Stimulated activated CD8-positive, alpha-beta memory T cell treated with anti-CD3 and anti-CD28 coated beads, Interleukin-4, amount 100 ng/mL, for 24 hours (primary cell): ENCODE results near the gene CP.
"Not testable (repeated sequence)": the region's sequence is repeated elsewhere in the genome, so short reads cannot be mapped to it uniquely, and the experiment has no call there.

ENCODE experiments used
- DNase-seq: peaks from one replicate; pipeline ENCODE4 v3.0.0-alpha.2; 2020; ENCODE audit warnings: low read depth

Gene CP

DNA sequence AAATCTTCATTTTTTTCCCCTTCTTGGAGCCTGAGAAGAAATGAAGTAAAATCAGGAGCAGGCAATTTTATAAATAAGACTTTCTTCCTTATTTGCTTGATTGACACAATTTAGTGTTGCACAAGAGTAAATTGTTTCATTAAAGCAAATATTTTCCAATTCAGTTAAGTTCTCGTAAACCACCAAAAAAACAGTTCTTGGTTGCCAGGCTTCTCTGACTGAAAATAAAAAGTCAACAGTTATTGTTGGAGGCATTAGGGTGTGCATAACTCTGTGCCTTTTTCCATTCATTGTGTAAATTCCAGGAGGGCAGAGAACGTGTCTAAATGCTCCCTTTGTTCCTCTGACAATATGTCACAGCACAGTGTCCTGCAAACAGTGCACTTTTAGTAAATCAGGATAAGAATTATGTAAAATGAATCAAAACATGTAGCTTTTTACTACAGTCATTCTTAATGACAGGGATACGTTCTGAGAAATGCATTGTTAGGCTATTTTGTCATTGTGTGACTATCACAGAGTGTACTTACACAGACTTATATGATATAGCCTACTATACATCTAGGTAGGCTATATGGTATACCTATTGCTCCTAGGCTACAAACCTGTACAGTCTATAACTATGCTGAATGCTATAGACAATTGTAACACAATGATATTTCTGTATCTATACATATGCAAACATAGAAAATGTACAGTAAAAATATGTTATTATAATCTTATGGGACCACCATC lies at the start of gene CP:
Gene CP (minus strand): TSS at position 47 of the 735 bp plus-strand sequence. CDS start 37 bp downstream, at position 10.
- no peak for DNase-seq

DNA sequence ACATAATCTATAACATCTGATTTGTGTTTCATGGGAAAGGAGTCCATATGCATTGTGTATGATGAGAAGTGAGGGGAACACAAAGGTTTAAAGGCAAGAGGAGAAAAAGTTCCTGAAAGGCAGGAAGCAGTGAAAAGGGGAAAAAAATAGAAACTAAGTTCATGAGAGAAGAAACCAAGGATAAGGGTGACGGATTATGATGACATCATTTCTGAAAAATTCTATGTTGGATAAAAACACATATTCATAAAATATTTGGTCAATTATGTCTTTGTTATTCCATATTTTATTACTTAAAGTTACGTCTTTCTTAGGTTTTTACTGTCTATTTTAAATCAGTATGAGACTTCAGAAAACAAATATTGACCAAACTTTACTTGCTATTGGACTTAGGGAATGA lies 48.6 kb upstream of the CP start:
- DNase-seq = no peak

DNA sequence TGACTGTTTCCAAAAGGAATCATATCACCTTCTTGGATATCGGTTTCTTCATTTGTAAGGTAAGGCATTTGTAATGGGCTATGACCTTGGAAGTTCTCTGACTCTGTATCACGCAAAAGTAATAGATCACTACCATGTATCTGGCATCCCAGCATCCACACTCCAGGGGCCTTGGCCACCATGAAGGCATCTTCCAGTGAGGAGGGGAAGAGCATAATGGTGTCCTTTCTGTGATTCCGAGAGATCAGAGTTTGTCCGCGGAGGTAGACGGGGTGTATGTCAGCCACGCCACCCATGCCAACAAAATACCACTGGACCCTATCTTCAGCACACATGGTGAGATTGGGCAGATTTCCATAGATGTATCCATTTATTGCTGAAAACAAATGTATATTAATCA lies 48.1 kb upstream of the CP start:
- DNase-seq = no peak

DNA sequence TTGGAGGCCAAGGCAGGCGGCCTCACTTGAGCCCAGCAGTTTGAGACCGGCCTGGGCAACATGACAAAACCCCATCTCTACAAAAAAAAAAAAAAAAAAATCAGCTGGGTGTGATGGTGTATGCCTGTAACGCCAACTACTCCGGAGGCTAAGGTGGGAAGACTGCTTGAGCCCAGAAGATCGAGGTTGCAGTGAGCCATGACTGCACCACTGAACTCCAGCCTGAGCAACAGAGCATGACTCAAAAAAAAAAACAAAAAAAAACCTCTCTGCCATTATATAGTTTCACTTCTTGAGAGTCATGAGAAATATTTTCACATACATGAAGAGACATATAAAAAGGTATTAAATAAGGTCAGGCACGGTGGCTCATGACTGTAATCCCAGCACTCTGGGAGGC lies 45.9 kb upstream of the CP start:
- no peak for DNase-seq

DNA sequence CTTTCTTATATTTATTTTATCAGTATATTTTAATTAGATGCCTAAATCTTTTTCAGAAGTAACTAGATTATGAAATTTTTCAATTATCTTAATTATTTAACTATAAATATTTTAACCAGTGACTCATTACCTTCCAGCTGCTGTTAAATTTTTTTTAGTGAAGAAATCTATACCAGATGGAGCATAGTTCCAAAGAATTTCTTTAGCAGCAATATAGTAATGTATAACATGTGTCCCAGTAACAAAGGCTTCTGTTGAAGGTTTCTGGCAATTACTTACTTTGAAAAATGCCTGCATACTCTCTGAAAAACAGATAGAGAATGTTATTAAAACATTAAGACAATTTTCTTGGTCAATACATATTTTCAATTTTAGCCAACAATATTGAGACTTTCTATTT lies 45.1 kb upstream of the CP start:
- no peak for DNase-seq

DNA sequence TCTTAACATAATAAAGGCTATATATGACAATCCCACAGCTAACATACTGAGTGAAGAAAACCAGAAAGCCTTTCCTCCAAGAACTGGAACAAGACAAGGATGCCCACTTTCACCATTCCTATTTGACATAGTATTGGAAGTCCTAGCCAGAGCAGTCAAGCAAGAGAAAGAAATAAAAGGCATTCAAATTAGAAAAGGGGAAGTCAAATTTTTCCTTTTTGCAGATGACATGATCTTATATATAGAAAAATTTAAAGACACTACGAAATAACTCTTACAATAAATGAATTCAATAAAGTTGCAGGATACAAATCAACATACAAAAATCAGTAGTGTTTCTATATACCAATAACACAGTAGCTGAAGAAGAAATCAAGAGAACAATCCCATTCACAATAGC lies 42.2 kb upstream of the CP start:
- DNase-seq = no peak

DNA sequence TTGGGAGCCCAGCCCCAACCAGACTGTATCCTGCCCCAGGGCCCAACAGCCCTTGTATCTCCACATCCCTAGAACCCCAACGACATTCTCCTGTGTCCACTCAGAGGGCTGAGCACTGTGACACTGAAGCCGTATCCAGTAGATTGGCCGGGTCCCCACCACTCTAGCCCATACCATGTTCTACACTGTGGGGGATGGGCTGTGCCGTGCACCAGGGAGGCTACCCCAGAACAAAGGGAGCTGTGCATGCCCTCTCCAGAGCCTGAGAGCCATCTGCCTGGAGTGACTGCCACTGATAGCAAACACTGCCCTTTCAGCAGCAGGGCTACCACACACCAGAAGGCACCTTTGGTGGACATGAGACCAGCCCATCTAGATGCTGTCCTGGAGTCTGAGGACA lies 37.1 kb upstream of the CP start:
- DNase-seq = no peak

DNA sequence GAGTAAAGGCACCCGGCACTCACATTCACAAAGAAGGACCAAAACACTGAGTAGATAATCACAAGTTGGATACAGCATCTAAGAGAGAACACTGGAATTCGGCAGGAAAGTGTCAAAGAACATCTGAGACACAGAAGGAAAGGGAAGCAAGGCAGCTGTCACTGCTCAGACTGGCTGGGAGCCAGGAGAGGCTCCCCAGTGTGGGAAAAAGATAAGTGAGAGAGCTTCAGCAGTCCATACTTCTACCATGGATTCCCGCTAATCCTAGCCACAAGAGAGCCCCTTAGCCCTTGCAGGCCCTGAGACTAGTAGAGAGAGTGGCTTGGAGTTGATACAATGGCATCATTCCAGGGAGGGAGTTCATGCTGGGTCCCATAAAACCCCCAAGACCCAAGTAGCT lies 36.7 kb upstream of the CP start:
- DNase-seq = no peak

DNA sequence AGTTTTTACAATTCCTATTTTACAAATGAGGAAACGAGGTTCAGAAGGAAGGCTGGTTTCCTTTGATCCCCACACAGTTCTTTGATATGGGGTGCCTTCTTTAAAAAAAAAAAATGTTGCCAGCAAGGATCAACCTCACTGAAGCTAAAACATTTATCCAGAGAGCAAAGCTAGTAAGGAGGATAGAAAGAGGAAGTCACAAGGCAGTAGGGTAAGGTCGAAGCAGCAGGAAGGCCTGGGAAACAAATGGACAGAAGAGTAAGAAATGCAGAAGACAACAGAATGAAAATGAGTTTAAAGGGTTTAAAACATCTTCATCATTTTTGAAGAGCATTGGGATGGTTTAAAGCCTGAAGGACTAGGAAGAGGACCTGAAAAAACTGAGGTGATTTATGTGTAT lies 30.6 kb upstream of the CP start:
- DNase-seq = no peak

DNA sequence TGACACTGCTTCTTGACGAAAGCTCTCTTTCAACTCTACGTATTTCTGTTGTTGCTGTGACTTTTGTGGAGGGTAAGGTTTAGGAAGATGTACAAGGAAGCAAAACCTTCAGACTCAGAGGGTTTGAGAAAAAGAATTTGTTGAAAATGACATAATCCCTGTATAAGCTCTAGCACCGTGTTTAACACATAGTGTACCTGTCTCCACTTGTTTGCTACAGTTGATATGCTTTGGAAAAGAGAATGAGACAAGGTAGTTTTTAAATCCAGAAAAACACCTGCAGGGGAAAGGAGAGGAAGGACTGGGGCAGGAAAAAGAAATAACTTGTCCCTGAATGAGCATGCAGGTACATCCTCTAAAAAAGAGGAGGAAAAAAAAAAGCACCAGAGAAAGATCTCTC lies 29.6 kb upstream of the CP start:
- no peak for DNase-seq

DNA sequence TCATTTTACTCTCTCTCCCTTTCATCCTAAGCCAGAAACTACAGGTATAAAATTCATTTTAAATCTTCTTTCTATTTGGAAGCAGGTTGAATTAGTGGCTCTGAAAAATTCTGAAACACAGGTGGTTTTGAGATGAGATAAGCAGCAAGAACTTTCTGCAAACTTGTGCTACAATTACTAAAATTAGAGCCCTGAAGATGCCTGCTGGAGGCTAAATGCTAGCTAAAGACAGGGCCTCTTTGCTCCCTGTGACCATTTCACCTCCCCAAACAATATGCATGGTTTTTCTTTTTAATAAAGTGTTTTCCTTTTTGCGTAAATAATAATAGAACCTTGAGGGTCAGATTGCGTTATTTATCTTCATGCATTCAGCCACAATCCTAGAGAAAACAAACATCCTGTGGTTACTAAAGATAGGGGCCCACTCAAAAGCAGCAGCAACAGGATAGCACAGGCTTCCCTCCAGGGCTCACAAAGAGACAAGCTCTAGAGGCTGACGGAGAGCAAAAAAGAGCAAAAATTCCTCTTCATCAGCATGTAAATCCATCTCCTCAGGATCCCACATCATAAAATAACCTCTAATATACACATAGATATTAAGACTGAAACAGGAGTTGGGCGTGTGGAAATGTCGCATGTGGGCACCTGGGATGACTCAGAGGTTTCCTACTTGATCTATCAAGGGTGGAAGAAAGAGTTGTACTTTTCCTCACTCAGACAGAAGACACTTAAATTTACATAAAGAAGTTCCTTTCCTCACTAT lies 26.5 kb upstream of the CP start:
- DNase-seq = no peak

DNA sequence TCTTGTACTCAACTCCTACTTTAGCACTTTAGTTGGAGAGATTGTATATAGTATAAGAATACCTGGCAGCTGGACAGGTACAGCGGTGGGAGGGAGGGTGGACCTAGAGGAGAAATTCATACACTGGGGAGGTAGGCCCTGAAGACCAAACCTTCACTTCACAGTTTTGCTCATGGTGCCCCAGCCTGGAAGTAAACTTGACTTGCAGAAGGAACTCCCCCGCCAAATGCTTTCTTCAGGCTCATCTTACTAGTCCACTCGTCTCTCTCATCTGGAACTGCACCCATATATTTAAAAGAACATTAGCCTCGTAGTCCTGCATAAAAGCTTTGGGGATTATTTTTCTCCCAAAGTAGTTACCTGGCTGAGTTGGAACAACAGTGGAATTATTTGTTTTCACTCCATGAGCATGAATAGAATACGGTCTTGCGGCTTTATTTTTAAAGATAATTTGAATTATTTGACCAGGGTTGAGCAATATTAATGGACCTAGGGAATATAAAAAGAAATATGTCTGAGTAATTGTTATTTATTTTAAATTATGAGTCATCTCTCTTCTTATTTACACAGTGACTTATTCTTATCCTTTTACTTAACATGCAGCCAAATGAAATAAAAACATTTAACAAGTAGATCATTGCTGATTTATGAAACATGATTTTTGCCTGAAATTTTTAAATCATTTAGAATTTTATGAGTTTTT lies 25.5 kb upstream of the CP start:
- no peak for DNase-seq

DNA sequence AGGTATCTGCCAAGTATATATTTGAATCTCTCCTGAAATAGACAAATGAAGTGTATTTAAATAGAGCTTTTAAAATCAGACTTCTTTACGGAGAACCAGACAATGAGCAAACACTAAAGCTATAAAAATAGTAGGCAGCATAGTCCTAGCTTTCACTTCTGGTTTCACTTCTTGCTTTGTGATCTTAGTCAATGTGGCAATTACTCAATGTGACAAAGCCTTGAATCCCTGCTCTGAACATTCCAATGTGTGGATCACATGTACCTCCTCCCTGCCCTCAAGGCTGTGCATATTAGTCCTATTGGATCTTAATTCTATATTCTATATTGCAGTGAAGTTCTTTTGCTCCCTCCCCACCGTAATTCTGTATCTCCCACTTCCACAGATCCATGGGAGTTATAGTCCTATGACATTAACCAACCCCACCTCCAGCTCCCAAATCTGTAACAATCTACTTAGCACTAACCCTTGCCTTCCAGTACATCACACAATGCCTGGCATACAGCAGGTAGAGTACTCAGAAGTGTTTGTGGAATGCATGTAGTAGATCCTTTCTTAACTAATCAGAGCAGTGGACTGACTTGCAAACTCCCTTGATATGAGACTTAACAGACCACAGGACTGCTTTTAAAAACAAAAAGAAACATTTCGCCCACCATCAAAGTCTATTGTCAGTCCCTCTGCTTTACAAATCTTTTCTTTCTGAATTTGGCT lies 24.3 kb upstream of the CP start:
- DNase-seq = no peak

DNA sequence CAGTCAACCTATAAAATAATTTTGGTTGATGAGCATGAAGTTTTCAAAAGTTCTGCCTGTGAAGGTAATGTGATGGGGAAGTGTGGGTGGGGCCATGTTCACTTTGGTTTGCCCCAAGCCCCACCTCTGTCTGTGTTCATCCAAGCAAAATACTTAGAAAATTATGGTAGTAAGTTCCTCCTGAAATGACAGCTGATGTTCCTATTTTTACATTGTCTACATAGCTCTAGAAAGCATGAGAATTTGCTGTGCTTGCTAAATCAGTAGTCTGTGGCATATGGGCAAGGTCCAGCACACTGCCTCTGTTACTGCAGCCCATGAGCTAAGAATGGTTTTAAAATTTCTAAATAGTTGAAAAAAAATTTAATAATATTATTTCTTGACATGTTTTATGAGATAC lies 21.9 kb upstream of the CP start:
- no peak for DNase-seq

DNA sequence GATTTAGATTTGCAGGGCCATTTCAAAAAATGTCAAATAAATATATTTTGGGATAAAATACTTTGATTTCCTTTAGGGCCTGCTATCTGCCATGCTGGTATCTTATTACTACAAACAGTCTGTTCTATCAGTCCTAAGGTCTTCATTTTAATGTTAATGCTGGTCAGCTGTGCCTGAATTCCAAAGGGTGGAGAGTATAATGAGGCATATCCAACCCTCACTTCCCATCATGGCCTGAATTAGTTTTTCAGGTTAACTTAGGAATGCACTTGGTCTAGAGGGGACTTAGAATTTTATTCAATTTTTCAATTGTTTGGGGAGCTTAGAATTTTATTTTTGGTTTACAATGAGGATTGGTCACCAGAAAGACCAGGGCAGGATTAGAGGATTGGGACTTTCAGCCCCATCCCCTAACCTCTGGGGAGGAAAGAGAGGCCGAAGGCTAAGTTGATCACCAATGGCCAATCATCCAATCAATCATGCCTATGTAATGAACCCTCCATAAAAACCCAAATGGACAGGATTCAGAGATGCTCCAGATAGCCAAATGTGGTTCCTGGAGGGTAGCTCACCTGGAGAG lies 17.8 kb upstream of the CP start:
- DNase-seq = no peak

DNA sequence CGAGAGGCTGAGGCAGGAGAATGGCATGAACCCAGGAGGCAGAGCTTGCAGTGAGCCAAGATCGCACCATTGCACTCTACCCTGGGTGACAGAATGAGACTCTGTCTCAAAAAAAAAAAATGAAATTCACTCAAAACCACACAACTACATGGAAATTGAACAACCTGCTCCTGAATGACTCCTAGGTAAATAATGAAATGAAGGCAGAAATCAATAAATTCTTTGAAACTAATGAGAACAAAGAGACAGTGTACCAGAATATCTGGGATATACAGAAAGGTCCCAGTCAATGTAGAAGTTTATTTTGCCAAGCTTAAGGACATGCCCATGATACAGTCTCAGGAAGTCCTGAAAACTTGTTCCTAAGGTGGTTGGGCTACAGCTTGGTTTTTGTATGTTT lies 16.6 kb upstream of the CP start:
- DNase-seq = not testable (repeated sequence)

DNA sequence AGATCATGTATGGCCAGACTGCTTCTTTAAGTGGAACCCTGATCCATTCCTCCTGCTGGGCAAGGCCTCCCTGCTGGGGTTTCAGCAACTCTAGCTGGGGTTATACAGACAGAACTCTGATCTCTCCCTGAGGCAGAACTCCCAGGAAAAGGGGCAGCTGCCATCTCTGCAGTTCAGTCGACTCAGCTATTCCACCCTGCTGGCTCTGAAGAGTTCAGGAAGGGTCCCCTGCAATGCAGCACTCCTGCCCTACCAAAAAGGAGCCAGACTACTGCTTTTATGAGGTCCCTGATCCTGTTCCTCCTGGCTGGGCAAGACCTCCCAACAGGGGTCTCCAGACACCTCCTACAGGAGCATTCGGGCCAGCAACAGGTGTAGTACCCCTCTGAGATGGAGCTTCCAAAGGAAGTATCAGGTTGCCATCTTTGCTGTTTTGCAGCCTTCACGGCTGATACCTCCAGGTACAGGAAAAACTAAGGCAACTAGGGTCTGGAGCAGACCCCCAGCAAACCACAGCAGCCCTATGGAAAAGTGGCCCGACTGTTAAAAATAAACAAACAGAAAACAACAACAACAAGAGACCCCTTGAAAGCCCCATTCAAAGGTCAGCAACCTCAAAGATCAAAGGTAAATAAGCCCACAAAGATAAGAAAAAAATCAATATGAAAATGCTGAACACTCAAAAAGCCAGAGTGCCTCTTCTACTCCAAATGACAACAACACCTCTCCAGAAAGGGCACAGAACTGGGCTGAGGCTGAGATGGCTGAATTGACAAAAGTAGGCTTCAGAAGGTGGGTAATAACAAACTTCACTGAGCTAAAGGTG lies 14.2 kb upstream of the CP start:
- DNase-seq = no peak

DNA sequence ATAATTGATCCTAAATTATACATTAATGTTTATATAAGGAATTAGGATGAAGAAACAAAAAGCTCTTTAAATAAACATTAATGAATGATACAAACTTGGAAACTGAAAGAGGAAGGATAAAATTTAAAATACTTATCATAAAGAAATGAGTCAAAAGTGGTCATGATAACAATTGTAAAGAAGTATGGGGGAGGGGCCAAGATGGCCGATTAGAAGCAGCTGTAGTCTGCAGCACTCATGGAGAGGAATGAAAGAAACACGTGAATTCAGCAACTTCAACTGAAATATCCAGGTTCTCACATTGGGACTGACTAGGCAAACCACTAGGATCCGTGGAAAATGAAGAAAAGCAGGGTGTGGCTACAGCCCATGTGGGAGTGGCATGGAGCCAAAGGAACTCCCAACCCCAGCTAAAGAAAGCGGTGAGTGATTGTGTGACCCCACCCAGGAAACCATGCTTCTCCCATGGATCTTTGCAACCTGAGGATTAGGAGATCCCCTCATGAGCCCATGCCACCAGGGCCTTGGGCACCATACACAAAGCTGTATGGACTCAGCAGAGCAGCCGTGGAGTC lies 13.1 kb upstream of the CP start:
- no peak for DNase-seq

DNA sequence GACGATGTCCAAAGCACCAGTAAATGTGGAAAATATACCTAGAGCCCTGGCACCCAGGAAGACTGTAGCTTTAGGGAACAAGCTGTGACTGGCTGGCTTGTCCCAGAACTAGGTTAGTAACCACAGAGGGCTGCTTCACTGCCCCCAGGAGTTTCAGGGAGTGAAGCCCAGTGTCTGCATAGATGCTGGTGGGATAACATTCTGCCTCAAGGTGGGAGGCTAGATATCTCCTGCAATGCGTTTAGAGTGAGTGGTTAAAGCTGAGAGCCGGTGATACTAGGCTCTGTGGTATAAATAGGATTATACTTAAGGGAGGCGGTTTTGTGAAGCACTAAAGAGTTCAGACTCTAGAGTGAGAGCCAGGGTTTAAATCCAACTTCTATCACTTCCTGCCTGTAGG lies 11.7 kb upstream of the CP start:
- DNase-seq = no peak

DNA sequence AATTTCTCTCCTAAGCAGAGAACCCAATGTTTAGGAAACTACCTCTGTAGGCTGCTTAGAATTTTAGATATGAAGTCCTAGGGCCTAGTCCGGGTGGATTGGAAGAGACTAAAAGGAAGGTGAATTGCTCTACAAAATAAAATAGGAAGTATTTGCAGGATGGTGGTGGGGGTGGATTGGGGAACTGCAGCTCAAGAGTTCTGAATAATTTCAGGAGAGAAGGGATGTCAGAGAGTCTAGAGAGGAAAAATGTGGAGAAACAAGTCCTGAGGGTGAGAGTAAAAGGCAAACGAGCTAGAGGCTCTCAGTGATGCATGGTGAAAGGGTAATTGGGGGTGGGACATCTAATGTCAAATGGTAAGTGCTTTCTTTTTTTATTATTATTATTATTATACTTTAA lies 10.2 kb upstream of the CP start:
- DNase-seq = no peak
